Effector CD8-positive, alpha-beta T cell (primary cell): ENCODE results near the gene ZDHHC20.

Source experiments
- DNase-seq: peaks from one replicate; lab custom pipeline; 2025; lab: John Stamatoyannopoulos, UW

Gene ZDHHC20

DNA sequence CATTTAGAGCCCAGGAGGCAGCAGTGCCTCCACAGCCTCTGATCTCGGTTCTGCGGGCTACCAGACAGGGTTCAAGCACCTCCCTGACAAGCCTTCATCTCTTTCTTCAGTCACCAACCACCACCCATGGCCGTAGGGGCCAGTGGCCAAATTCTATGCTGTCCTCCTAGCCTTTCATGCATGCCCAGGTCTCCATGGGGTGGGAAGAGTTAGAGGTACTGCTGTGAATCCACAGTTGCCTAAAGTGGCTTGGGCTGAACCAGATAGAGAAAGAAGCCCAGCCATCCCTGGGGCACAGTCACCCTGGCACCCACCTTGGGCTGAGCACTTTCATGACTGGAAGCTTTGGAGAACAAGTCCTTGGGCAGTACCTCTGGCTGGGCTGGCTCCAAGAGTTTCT, 97.4 kb downstream of the ZDHHC20 start:
- no peak for DNase-seq

DNA sequence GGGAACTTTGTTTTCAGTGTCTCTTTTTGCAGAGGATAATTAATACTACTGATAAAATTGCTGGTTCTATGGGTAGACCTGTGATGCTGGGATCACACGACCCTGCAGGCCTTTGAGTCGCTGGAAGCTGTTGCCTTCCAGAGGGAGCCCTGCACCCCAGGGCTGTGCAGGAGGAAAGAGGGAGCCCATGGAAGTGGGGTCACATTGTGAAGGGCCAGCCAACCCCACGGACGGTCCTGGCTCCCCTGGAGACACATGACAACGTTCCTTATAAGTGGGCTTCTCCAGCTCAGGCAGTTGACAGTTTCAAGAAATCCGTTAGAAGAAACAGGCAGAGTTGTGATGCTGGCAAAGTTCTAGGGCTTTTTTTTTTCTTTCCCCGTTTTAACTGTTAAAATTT, 98.0 kb downstream of the ZDHHC20 start:
- no peak for DNase-seq

DNA sequence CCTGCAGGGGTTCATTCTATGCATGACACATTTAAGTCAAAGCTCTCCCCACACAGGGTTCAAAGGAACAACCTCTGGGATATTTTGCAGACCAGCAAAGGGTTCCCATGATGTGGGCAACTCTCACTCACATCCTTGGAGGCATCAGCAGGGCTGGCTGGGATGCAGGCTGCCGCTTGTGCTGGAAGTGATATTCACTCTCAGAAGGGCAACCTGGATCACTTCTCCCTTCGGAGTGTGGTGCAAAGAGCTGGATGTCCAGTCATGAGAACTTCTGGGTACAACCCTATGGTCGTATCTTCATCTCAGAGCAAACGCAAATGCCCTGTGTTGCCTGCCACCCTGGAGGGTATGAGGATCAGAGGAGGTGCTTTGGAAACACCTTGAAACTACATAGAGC, 98.6 kb downstream of the ZDHHC20 start:
- no peak for DNase-seq

DNA sequence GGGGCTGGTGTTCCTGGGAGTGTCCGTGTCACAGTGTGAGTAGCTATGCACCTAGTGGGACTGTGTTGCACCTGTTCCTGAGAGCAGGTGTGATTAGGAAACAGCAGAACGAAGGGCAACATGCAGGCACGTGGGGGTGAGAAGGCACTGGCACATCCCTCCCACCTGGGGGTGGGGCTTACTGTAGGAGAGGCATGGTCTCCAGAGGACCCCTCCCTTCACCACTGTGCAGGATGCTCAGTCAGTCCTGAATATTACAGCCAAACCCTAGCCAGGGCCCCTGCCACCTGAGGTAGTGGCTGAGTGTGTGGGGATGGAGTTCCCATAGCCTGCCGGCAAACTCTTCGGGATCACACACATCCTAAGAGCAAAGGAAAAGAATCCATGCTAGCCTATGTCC, 99.2 kb downstream of the ZDHHC20 start:
- DNase-seq = no peak

DNA sequence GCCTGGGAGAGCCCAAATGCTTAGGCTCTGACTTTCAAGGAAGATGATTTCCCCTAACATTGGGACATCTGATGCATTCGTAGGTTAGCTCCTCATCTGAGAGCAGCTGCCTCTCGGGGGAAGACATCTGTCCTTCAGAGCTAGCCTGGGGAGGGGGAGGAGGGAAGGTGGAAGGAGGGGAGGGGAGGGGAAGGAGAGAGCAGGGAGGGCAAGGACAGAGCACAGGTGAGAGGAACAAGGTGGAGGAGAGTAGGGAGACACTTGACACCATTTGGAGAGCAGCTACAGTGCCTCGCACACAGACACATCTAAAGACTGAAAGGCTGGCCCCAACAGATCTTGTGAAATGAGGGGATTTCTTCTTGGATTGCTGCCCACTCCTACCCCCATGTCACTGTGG, 103.8 kb downstream of the ZDHHC20 start:
- DNase-seq = no peak

DNA sequence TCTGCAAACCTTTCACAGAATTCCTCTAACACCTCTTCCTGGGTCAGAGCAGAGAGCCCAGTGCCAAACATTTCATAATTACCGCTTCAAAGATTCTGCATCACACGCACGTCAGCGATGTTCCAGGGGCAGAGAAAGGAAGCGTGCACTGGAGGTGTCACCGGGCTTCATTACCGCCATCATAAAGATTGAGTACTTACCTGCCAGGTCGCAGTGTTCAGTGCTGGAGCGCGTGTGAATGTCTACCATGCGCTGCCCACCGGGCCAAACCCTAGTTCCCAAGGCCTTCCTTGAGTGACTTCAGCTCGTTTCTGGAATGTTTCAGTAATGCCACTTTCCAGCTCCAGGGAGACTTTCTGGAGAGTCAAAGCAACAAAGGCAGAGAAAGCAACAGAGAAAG, 104.4 kb downstream of the ZDHHC20 start:
- no peak for DNase-seq

DNA sequence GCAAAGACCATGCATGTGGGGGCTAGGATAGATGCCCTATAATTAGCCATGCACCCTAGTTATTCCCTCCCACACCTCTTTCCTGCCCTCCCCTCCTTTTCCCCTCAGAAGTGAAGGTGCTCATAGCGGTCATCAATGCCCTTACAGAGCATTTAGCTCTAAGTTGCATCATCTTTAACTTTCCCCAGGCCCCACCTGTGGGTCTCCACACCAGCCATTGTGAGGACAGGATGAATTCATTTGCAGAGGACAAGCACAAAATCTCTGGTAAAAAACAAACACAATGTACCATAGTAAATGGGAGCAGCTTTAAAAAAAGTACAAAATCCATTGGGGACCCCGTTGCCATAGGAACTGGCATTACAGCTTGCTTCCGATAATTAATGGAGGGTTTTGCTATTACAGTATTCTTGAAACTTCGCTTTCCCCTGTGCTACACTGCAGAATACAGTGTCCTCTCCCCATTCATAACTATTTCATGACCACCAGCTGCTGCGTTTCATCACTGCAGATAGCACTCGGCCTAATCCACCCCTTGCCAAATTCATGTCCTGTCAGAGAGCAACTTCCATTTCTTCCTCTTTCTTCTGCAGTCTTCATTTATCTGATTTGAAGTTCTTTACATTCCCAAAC, 110.5 kb downstream of the ZDHHC20 start:
- no peak for DNase-seq

DNA sequence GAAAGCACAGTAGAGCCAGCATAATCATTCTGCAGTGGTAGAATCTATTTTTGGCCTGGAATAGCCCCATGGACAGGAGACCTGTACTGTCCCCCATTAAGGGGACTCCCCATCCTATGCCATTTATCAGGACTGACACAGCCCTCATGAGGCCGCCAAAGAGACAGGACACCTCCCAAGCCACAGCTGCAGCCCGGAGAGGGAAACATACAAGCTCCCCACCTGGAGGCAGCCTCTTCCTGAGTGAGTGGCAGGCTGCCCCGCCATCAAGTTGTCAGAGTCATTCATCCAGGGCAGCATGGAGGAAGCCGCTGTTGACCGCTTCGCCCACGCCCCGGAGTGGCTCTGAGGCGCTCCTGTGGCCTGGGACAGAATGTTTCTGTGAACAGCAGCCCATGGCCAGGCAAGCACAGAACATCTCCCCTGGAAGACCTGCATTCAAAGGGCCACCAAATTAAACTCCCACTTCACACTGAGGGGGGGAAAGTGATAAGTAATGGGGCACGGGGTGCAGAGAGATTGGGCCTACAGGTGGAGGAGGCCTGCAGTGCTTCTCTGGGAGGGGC, 111.3 kb downstream of the ZDHHC20 start:
- no peak for DNase-seq

DNA sequence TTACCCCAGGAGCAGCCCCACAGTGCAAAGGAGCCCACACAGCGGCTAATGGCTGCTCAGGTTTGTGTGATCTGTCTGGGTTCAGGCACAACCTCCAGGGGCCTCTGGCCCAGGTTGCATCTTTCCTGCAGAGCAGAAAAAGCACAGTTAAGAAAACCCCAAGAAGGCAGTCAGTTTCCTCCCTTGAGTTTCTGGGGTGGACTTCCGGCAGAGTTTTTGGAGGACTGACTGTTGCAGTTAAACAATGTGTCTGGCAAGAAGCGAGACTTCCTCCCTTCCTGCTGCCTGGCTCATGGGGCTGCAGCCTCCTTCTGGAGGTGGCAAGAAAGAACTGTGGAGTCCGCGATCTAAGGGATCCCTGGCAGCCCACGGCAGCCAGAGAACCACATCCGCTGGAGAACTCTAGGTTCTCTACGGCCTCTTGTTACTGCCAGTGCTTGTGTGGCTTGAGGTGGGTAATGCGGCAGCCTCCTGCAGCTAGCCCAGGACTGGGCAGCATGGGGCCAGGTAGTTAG, 114.4 kb downstream of the ZDHHC20 start:
- no peak for DNase-seq

DNA sequence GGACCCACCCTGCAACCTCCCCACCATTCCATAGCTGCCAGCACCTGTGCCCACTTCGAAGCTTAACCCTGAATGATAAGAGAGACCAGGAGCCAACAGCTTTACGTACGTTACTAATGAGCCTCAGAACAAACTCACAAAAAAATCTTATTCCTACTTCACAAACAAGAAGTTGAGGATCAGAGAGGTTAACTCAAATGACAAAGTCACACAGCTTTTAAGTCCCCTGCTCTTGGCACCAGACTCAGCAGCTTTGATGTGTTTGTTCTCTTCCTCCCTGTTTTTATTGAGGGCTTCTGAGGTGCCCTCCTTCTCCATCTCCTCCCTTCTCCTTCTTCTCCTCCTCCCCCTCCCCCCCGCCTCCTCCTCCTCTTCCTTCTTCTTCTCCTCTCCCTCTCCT, 115.4 kb downstream of the ZDHHC20 start:
- no peak for DNase-seq

DNA sequence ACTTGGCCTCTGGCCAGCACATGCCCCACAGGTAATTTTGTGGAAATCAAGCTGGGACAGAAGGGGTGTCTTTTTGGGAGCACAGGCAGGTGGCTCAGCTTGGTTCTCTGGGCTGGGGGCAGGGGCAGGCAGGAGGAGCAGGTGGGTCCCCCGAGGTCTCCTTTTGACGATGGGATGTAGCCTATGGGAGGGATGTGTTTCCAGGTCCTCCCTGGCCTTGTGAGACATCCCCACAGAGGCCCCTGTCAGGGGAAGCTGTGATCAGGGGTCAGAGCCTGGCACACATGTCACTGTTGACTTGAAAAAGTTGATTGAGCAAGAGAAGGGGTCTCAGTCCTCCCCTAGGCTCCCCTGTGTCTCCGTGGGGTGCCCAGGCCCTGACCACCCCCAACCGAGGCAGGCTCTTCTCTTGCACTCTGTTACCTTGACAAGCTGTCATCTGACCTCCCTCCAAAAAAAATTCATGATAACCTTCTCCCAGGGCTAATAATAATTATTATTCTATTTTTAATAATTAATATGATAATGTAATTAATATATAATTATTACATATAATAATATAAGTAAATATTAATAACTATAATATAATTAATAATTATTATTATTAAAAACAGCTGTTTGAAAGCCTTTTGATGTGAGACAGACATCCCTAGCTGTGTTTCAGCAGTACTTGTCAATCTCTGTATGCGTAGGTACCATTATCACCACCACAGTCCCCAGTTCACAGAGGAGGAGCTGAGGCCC, 116.2 kb downstream of the ZDHHC20 start:
- no peak for DNase-seq

DNA sequence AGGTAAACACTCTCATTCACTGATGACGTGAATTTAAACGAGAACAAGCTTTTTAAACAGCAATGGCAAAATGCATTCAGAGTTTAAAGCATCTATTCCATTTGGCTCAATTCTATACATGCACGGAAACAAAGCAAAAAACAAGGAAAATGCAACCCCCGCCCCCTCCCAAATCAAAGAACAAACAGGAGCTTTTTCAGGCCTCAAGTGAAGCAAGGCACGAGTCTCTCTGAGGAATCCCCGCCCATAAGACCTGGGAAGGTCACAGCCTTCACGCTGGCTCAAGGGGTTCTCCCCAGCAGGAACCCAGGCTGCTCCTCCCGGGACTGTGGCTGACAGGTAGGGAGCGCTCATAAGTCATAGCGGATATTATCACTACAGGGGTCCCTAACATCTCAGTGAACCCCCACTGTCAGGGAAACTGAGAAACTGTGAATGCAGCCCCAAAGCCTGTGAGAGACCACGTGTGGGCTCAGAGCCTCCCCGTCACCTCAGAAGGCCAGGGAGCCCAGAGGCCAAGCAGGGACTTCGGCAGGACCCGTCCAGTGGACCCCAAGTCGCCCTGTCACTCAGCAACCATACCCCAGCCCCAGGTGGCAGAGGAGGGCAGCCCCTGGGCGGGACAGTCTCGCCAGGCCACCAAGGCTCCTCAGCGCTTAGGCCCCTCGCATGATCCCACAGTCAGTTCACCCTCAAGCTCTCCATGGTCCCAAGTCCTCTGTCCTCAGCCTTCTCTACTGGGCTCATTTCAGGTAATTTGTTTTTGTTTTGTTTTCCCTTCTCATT, 117.3 kb downstream of the ZDHHC20 start:
- no peak for DNase-seq

DNA sequence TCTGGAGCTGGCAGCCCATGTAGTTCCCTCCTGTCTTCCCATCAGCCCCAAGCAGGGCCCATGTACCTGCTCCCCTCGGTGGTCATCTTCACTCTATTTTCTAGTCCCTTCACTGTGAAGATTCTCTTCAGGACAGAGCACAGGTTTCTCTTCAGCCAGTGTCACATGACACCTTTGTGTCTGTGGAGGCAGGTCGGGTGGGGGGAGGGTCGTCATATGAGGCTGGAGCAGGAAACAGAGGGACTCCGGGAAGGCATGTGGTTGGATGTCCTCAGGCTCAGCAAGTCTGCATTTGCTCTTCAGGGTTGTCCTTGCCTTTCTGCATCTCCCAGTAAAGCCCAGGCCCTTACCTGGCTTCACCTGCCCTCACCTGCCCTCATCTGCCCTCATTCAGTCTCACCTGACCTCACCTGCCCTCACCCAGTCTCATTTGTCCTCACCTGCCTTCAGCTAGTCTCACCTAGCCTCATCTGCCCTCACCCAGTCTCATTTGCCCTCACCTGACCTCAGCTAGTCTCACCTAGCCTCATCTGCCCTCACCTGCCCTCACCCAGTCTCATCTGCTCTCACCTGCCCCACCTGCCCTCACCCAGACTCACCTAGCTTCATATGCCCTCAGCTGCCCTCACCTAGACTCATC, 120.3 kb downstream of the ZDHHC20 start:
- DNase-seq = no peak

DNA sequence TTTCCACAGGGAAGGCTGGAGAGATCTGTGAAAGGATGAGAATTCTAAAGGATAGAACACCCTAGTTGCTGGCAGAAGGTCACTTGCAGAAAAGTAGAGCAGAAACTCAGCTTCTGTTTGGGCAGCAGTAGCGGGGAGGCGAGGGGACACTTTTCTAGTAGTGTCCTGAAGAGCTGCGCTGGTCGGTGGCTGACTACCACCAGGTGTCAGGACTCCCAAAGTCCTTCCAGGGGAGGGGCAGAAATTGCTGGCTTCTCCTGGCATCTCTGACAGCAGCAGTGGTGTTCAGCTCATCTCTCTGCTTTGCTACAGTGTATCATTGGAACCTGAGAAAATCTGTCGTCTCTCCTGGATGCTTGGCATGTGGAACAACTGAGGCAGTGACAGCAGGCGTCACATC, 120.9 kb downstream of the ZDHHC20 start:
- no peak for DNase-seq

DNA sequence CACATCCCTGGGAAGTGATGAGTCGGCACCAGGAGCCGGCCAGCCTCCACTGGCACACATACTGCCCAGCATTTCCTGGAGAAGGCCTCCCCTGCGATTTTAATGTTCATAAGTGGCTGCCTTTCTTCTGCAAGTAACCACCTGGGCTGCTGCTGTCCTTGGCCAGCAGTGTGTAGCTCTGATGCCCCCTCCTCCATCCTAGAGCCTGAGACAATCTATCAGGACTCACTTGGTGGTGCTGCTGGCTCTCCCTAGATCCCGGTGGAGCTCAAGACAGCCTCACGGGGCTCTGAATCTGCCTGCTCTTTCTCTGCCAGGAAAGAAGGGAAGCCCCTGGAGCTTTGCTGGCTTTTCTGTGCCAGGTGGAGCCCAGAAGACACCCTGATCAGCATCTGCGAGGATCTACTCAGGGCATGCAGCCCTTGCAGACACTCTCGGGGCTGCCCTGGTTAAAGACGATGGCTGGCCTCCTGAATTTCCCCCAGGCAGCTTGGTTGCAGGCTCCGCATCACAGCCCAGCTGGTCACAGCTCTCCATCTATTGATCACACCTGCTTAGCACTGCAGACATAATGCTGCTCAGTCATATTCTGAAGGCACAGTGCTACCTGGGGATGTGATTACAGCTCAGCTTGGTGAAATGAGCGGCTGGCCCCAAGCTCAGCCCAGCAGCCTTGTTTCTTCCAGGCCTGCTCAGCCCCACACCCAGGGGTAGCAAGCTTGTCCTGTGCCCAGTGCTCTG, 122.3 kb downstream of the ZDHHC20 start:
- DNase-seq = no peak

DNA sequence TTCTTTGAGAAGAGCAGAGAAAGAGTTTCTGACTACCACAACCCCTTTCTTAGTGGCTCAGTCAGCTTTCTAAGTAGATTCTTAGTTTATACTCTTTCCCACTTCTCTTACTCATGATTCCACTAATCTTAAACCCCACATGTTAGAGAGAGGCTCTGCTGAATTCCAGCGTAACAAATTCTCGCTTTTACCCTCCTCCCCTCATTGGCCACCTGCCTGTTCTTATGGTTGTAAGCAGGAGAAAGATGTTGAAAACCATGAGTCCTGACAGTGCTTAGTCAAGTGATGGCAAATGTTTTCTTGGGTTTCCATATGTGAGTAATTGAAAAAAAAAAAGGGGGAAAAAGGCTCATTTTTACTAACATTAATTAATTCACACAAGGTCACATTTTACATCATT, 125.9 kb downstream of the ZDHHC20 start:
- DNase-seq = no peak

DNA sequence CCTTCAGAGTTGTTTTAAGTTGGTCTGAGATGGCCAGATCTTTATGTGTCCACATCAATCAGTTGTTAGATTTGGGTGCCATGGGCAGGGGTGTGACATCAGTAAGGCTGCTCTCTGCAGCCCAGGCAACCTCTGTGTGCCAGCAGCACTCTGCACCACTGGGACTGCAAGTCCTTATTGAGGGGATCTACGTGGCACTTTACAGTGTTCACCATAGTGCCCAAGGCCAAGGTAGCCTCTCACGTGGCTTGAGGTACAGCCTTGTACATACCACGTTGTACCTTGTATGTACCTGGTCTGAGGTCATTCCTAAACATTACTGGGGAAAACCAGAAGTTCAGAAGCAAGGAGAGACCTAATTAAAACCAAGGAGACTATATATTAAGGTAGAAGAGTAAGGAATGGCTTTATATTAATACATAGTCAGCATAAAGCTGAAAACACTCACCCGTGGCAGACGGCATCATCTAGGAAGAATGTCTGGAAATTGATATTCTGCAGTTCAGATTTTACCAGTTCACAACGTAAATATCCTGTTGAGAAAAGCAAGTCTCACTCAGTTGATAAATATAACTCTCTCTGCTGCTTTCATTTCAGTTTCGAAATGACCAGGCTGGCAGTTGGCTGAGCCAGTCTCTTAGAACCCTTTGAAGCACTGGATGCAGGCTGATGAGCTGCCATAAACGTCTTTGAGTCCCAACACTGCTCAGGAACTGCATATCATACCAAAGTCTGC, 128.8 kb downstream of the ZDHHC20 start:
- DNase-seq = no peak

DNA sequence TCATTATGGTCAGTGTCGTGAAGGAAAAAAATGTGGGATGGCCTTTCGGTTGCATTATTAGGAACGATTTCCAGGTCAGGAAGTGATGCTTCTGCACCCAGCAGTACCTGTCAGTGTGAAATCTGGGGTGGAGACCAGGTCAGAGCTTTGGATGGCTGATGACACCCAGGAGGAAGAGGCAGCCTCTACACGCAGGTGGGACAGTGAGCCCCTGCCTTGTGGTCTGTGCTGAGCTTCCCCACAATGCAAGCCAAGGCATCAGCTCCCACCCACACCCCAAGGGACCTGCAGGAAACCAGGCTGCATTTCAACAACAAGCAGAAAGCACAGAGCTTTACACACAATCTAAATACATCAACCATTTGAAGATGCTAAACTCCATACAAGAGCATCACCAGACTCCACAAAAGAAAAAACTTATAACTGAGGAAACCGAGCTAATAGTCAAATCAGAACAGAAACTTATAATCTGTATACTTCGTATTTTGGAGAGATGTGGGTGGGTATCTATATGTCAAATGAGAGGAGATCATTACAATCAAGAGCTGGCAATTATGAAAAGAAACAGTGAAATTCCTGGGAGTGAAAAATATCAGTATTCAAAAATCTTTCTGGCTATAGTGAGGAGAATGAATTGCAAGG, 130.1 kb downstream of the ZDHHC20 start:
- DNase-seq = no peak

DNA sequence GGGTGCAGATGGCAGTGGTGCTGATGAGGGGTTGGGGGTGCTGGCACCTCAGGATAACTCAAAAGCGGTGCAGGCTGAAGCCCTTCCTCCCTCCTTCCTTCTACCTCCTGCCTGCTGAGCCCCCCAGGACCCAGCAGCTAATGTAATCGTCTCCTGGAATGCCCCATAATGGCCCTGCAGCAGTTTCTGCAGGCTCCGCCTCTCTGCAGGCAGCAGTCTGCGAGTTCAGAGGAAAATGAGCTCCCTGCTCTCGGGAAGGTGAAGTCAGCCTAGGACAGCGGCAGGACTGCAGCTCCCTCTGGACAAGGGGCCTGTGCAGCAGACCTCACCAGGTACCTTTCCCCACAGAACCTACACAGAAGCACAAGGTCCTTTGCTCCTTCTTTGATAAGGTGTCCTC, 130.9 kb downstream of the ZDHHC20 start:
- DNase-seq = no peak
